ENCODE data around the gene GLTPD2. TPM values are rescaled to one million over a fixed set of nuclear protein-coding genes. Genes with fewer than 3 reads are reported as not detected.

GLTPD2 gene
- total RNA-seq, 1 experiment from 2014 or later, result not detected

DNA sequence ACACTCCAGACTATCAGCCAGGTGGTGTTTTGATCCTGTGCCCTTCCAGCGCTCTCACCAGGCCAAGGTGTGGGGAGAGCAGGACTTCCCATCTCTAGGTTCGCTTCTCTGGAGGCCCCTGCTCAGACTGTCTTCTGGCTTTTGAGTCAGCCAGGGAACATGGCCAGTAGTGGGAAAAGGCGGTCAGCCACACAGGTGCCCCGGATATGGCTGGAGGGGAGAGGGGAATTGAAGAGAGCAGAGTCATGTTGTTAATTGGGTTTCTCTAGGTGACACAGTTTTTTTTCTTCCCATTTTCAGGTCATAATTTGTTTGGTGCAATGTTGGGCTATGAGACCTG is 45.9 kb downstream of the GLTPD2 start:
- no TSS peak for BruUV-seq (replicated peaks)
- Mint-ChIP-seq H3K4me3 (ENCODE audit: unreplicated experiment) (peak overlapping the region; percentile 94), H3K27me3 (ENCODE audit: insufficient read depth, unreplicated experiment) (no peaks in the 10 kb centered on the region), H3K9me3 (ENCODE audit: unreplicated experiment) (no peaks in the 10 kb centered on the region), H3K27ac (ENCODE audit: low read depth, unreplicated experiment) (peak overlapping the region; percentile 76), H3K36me3 (ENCODE audit: insufficient read depth, unreplicated experiment) (peaks cover 21% of the 10 kb centered on the region), H3K4me1 (ENCODE audit: insufficient read depth, unreplicated experiment) (peaks cover 39% of the 10 kb centered on the region)
- POLR2A ChIA-PET, result interaction anchor here (0.7 to 8.9 kb wide), 21 partner anchors 11 to 297 kb away, joined by 3 to 211 read pairs (median 4); partner anchors contain the start of genes ARRB2, PLD2 and PSMB6
- TF ChIP-seq, protein P1, sequence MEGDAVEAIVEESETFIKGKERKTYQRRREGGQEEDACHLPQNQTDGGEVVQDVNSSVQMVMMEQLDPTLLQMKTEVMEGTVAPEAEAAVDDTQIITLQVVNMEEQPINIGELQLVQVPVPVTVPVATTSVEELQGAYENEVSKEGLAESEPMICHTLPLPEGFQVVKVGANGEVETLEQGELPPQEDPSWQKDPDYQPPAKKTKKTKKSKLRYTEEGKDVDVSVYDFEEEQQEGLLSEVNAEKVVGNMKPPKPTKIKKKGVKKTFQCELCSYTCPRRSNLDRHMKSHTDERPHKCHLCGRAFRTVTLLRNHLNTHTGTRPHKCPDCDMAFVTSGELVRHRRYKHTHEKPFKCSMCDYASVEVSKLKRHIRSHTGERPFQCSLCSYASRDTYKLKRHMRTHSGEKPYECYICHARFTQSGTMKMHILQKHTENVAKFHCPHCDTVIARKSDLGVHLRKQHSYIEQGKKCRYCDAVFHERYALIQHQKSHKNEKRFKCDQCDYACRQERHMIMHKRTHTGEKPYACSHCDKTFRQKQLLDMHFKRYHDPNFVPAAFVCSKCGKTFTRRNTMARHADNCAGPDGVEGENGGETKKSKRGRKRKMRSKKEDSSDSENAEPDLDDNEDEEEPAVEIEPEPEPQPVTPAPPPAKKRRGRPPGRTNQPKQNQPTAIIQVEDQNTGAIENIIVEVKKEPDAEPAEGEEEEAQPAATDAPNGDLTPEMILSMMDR (IDR thresholded peaks at IDR 0.05; ENCODE audit: unreplicated experiment), result no peak
- DNase-seq (ENCODE audit: unreplicated experiment), result no peak
- intact Hi-C loops (cut with micrococcal nuclease), result loop anchor here (2.0 kb wide), 2 partner anchors 14 to 48 kb away; no protein-coding TSS in a partner anchor
- CTCF ChIA-PET, result interaction anchor here (0.7 to 1.5 kb wide), 5 partner anchors 10 to 57 kb away, joined by 3 to 5 read pairs (median 3); no protein-coding TSS in a partner anchor

GRCh38 chr17:4836221-4836620 is 47.5 kb downstream of the GLTPD2 start:
- no peak for DNase-seq (ENCODE audit: unreplicated experiment)
- peak overlapping the region; percentile 76 for H3K27ac Mint-ChIP-seq (ENCODE audit: low read depth, unreplicated experiment)
- intact Hi-C loops (cut with micrococcal nuclease), result no loop called here
- no TSS peak for BruUV-seq (replicated peaks)
- ChIA-PET CTCF (interaction anchor here (1.2 to 1.5 kb wide), 2 partner anchors 12 to 22 kb away, joined by 3 to 4 read pairs; no protein-coding TSS in a partner anchor), POLR2A (interaction anchor here (0.6 to 8.9 kb wide), 4 partner anchors 13 to 46 kb away, joined by 3 to 211 read pairs (median 26); no protein-coding TSS in a partner anchor)
- H3K4me3 Mint-ChIP-seq (ENCODE audit: unreplicated experiment), result peak overlapping the region; percentile 94
- TF ChIP-seq, protein P1 (IDR thresholded peaks at IDR 0.05; ENCODE audit: unreplicated experiment), result no peak
- H3K27me3 Mint-ChIP-seq (ENCODE audit: insufficient read depth, unreplicated experiment), result no peaks in the 10 kb centered on the region
- H3K9me3 Mint-ChIP-seq (ENCODE audit: unreplicated experiment), result no peaks in the 10 kb centered on the region
- peaks cover 21% of the 10 kb centered on the region for H3K36me3 Mint-ChIP-seq (ENCODE audit: insufficient read depth, unreplicated experiment)
- H3K4me1 Mint-ChIP-seq (ENCODE audit: insufficient read depth, unreplicated experiment), result peaks cover 52% of the 10 kb centered on the region

DNA sequence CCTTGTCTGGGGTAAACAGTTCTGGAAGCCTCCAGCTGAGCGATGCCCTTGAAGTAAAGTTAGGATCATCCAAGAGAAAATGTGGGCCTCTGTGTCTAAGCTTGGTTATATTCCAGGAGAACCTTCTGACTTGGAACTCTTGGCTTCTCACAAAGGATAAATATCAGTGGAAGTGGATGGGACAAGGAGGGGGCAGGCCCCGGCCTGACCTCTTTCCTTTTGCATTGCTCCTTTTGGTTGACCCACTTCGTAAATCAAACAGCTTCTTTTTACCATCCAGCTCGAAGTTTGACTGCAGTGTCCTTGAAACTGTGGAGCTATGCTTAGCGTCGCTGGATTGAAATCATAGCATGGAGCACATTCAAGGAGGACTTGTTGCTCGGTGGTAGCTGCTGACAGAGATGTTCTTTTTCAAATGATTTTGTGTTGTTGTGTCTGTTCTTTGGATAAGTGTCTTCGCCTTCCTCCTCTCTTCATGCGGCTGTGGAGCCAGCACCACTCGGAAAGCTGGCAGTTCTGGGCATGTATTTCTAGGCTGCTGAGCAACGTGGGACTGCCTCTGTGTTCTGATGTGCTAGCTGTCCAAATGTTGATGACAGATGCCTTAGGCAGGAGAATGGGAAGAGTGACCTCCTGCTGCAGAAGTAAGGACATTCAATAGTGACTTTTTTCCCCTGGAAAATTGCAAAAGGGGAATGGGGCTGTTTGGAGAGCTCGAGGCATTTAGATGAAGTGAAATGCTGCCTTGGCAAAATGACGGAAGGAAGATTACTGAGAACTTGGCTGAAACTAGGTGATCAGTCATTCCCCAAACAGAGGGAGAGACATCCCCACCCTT is 48.9 kb downstream of the GLTPD2 start:
- Mint-ChIP-seq H3K9me3 (ENCODE audit: unreplicated experiment) (no peaks in the 10 kb centered on the region), H3K36me3 (ENCODE audit: insufficient read depth, unreplicated experiment) (peaks cover 30% of the 10 kb centered on the region)

More for the DNA sequence above, 48.9 kb downstream of the GLTPD2 start:
- Mint-ChIP-seq H3K4me1 (ENCODE audit: insufficient read depth, unreplicated experiment) (peaks cover 52% of the 10 kb centered on the region), H3K27me3 (ENCODE audit: insufficient read depth, unreplicated experiment) (no peaks in the 10 kb centered on the region), H3K27ac (ENCODE audit: low read depth, unreplicated experiment) (no peak overlapping the region), H3K4me3 (ENCODE audit: unreplicated experiment) (no peak overlapping the region)
- intact Hi-C loops (cut with micrococcal nuclease), result no loop called here
- CTCF ChIA-PET, result interaction anchor here (0.5 to 1.9 kb wide), 3 partner anchors 11 to 51 kb away, joined by 3 to 8 read pairs (median 3); partner anchors contain the start of gene VMO1
- BruUV-seq (replicated peaks), result no TSS peak
- TF ChIP-seq, protein P1 (IDR thresholded peaks at IDR 0.05; ENCODE audit: unreplicated experiment), result no peak
- DNase-seq (ENCODE audit: unreplicated experiment), result no peak
- POLR2A ChIA-PET, result interaction anchor here (0.9 to 8.9 kb wide), 3 partner anchors 11 to 31 kb away, joined by 4 to 211 read pairs (median 50); no protein-coding TSS in a partner anchor

Measured in MCF 10A (cell line).